ENCODE results near the gene CNTNAP2.

DNA sequence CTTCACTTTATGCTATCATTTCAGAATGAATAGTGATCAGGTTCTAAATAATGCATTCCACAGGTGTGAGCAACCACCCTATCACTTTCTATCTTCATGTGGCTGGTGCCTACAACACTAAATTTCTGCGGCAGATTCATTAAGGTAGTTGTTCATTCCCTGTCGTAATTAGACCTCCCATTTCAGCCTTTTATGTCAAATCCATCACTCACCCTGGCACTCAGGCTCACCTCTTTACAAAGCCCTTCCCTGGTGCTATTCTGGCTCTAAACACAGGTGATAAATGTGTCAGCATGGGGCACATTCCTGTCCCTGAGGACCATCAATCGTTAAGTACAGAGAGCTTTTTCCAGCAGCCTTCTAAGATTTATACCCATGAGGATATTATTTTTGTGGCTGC lies 2173.9 kb downstream of the CNTNAP2 start:
- TF ChIP-seq POLR2A (IDR thresholded peaks at IDR 0.05) = no peak
- TF ChIP-seq, protein P1, sequence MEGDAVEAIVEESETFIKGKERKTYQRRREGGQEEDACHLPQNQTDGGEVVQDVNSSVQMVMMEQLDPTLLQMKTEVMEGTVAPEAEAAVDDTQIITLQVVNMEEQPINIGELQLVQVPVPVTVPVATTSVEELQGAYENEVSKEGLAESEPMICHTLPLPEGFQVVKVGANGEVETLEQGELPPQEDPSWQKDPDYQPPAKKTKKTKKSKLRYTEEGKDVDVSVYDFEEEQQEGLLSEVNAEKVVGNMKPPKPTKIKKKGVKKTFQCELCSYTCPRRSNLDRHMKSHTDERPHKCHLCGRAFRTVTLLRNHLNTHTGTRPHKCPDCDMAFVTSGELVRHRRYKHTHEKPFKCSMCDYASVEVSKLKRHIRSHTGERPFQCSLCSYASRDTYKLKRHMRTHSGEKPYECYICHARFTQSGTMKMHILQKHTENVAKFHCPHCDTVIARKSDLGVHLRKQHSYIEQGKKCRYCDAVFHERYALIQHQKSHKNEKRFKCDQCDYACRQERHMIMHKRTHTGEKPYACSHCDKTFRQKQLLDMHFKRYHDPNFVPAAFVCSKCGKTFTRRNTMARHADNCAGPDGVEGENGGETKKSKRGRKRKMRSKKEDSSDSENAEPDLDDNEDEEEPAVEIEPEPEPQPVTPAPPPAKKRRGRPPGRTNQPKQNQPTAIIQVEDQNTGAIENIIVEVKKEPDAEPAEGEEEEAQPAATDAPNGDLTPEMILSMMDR (IDR thresholded peaks at IDR 0.05) = no peak
- TF ChIP-seq EP300 (IDR thresholded peaks at IDR 0.05) = no peak

All from tibial nerve (tissue), 4 donors.